ENCODE data around the gene POC5.

- TF ChIP-seq BHLHE40 (IDR thresholded peaks at IDR 0.05; ENCODE audit: borderline replicate concordance) = no peak
- no peak for TF ChIP-seq ELF4 (IDR thresholded peaks at IDR 0.05)
- no peak for TF ChIP-seq ZNF384 (IDR thresholded peaks at IDR 0.05)
- TF ChIP-seq LEF1 (IDR thresholded peaks at IDR 0.05; ENCODE audit: borderline replicate concordance) = no peak
- TF ChIP-seq FOXA1 (IDR thresholded peaks at IDR 0.05) = no peak
- TF ChIP-seq FOXK2 (IDR thresholded peaks at IDR 0.05) = no peak
- TF ChIP-seq PKNOX1 (IDR thresholded peaks at IDR 0.05) = no peak
- no peak for TF ChIP-seq TARDBP (IDR thresholded peaks at IDR 0.05)
- no peak for TF ChIP-seq NFRKB (IDR thresholded peaks at IDR 0.05)
- TF ChIP-seq SUZ12 (IDR thresholded peaks at IDR 0.05) = no peak
- no peak for TF ChIP-seq L3MBTL2 (conservative IDR thresholded peaks at IDR 0.05)
- TF ChIP-seq SP1 (IDR thresholded peaks at IDR 0.05) = no peak
- no peak for TF ChIP-seq ARNT (IDR thresholded peaks at IDR 0.05)
Measured at GRCh38 chr5:75706016-75706415, 11.2 kb downstream of the POC5 start.

All from HEK293T (cell line).